ENCODE results near the gene DIAPH2.

- no peak for TF ChIP-seq FOXK1 (CRISPR knock-in tag; IDR thresholded peaks at IDR 0.05)
- TF ChIP-seq HMGXB4 (CRISPR knock-in tag; IDR thresholded peaks at IDR 0.05) = no peak
- no peak for TF ChIP-seq CTCF (IDR thresholded peaks at IDR 0.05)
- TF ChIP-seq ZNF232 (CRISPR knock-in tag; IDR thresholded peaks at IDR 0.05) = no peak
- no peak for TF ChIP-seq ZSCAN18 (CRISPR knock-in tag; IDR thresholded peaks at IDR 0.05)
- no peak for TF ChIP-seq NFE2L1 (CRISPR knock-in tag; IDR thresholded peaks at IDR 0.05)
- no peak for TF ChIP-seq CBFB (CRISPR knock-in tag; IDR thresholded peaks at IDR 0.05; ENCODE audit: low read depth)
- no peak for TF ChIP-seq E2F1 (CRISPR knock-in tag; IDR thresholded peaks at IDR 0.05)
- TF ChIP-seq SMAD4 (CRISPR knock-in tag; IDR thresholded peaks at IDR 0.05) = no peak
- TF ChIP-seq ETV6 (CRISPR knock-in tag; IDR thresholded peaks at IDR 0.05) = no peak
Measured at GRCh38 chrX:96985046-96985445, 300.4 kb downstream of the DIAPH2 start.
